CD4-positive, alpha-beta T cell (primary cell): ENCODE measurements around the gene RNF150. TPM values are rescaled to one million over a fixed set of nuclear protein-coding genes. Genes with fewer than 3 reads are reported as not detected.

Source experiments
- ATAC-seq: fragments of 200-7000 bp; cut with Tn5 transposase; one replicate; pipeline ENCODE4 v1.10.0; 2022; ENCODE audit warnings: mild to moderate bottlenecking; ENCODE audit not compliant: poor library complexity
- CTCF ChIA-PET: fragments of 350-600 bp; sonication (Branson Sonifier 250); formaldehyde crosslinking; loops from one replicate; lab custom pipeline; 2021; ENCODE audit warnings: antibody characterized with exemption, inconsistent platforms; lab: Charles Lee
- POLR2A ChIA-PET: fragments of 350-600 bp; sonication (Branson Sonifier 250); formaldehyde crosslinking; loops from one replicate; lab custom pipeline; 2021; ENCODE audit warnings: antibody characterized with exemption, inconsistent platforms; lab: Charles Lee
- DNase-seq, 14 experiments: peaks; one replicate each; pipeline ENCODE4 v3.0.0-alpha.2; 2013 to 2020; ENCODE audit warnings: mixed read lengths in 2 of 14
- H3K27ac ChIP-seq, 2 donors: one replicate each; pipeline versions ENCODE4 v1.5.1 to v1.7.0; 2013; ENCODE audit warnings: low read length in 2 of 2, low read depth in 1 of 2, mild to moderate bottlenecking in 1 of 2
- H3K27me3 ChIP-seq, 2 experiments: 1 replicate in 1 of 2; 2 replicates in 1 of 2; pipeline versions ENCODE4 v1.6.1 to v1.7.0; 2013; ENCODE audit warnings: low read length in 2 of 2, control low read depth in 1 of 2, mild to moderate bottlenecking in 1 of 2, moderate library complexity in 1 of 2; ENCODE audit not compliant: insufficient read depth in 2 of 2, control insufficient read depth in 1 of 2
- H3K36me3 ChIP-seq: one replicate; pipeline ENCODE4 v1.6.1; 2013; ENCODE audit warnings: low read length, control low read depth; ENCODE audit not compliant: insufficient read depth
- H3K4me1 ChIP-seq: one replicate; pipeline ENCODE4 v1.6.1; 2013; ENCODE audit warnings: low read length, control low read depth; ENCODE audit not compliant: insufficient read depth
- H3K4me3 ChIP-seq: one replicate; pipeline ENCODE4 v1.5.1; 2013; ENCODE audit warnings: mild to moderate bottlenecking, low read length, moderate library complexity
- H3K9me3 ChIP-seq, 2 experiments: 1 replicate in 1 of 2; 2 replicates in 1 of 2; pipeline versions ENCODE4 v1.6.1 to v1.7.0; 2013; ENCODE audit warnings: low read length in 2 of 2, mild to moderate bottlenecking in 2 of 2, control low read depth in 1 of 2, moderate library complexity in 1 of 2; ENCODE audit not compliant: control insufficient read depth in 1 of 2, insufficient read depth in 1 of 2
- H3K27ac Mint-ChIP-seq: one replicate; pipeline ENCODE4 v1.8.0; 2020; ENCODE audit warnings: mixed read lengths
- H3K27me3 Mint-ChIP-seq: one replicate; pipeline ENCODE4 v1.8.0; 2021; ENCODE audit warnings: mixed read lengths
- H3K36me3 Mint-ChIP-seq: one replicate; pipeline ENCODE4 v1.8.0; 2021; ENCODE audit warnings: low read depth, mixed read lengths
- H3K4me1 Mint-ChIP-seq: one replicate; pipeline ENCODE4 v1.8.0; 2021; ENCODE audit warnings: low read depth, mixed read lengths
- H3K4me3 Mint-ChIP-seq: one replicate; pipeline ENCODE4 v1.8.0; 2020; ENCODE audit warnings: mild to moderate bottlenecking, mixed read lengths
- H3K9me3 Mint-ChIP-seq: one replicate; pipeline ENCODE4 v1.8.0; 2020; ENCODE audit warnings: mixed read lengths
- intact Hi-C, 2 experiments: fragments of 100-400 bp; cut with DNase I in 1 of 2; cut with micrococcal nuclease in 1 of 2; formaldehyde crosslinking; loops; one replicate each; pipeline versions ENCODE4 v1.15.1 to v1.9.0; 2023 to 2025; cut with DNase I, micrococcal nuclease
- total RNA-seq, 174 experiments: library from RNA in 2 of 174; stranded (reverse) in 2 of 174; gene quantifications; one replicate each; pipeline ENCODE4 v1.2.3 and lab custom pipeline; 2021 to 2026
- TF ChIP-seq, protein P1 (sequence below): fragments of 200-600 bp; IDR thresholded peaks from one replicate; pipeline ENCODE4 v1.8.0; 2022; ENCODE audit warnings: antibody characterized with exemption, mild to moderate bottlenecking

RNF150 gene
- total RNA-seq, 2 experiments from 2014 or later: not detected

DNA sequence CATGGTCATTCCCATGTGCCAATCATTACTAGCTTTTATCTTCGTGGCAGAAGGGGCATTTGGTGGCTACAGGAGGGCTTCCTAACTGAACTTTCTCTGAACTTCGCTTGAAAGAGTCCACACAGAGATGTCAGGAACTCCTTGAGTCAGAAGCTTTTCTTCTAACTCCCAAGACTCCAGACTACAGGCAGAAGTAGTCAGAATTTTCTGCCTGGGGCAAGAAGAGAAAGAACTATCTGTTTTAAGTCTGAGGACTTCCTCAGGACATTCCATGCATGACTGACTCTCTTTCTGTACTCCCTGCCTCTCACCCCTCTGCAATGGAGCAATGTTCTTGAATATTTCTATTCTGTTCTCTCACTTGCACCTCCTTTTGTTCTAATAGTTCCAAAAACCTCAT is 206.6 kb downstream of the RNF150 start:
- TF ChIP-seq, protein P1, sequence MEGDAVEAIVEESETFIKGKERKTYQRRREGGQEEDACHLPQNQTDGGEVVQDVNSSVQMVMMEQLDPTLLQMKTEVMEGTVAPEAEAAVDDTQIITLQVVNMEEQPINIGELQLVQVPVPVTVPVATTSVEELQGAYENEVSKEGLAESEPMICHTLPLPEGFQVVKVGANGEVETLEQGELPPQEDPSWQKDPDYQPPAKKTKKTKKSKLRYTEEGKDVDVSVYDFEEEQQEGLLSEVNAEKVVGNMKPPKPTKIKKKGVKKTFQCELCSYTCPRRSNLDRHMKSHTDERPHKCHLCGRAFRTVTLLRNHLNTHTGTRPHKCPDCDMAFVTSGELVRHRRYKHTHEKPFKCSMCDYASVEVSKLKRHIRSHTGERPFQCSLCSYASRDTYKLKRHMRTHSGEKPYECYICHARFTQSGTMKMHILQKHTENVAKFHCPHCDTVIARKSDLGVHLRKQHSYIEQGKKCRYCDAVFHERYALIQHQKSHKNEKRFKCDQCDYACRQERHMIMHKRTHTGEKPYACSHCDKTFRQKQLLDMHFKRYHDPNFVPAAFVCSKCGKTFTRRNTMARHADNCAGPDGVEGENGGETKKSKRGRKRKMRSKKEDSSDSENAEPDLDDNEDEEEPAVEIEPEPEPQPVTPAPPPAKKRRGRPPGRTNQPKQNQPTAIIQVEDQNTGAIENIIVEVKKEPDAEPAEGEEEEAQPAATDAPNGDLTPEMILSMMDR: no peak
- ATAC-seq (no peak), DNase-seq (no peak)
- Mint-ChIP-seq H3K27ac (no peak overlapping the region), H3K4me1 (no peaks in the 10 kb centered on the region), H3K9me3 (no peaks in the 10 kb centered on the region), H3K27me3 (peaks cover 6% of the 10 kb centered on the region), H3K4me3 (no peak overlapping the region), H3K36me3 (no peaks in the 10 kb centered on the region)
- ChIA-PET CTCF (no interaction called here), POLR2A (no interaction called here)
- Histone ChIP-seq H3K9me3 (peaks cover 0 to 3% of the 10 kb centered on the region in 2 experiments), H3K36me3 (no peaks in the 10 kb centered on the region), H3K27me3 (peaks cover 0 to 4% of the 10 kb centered on the region in 2 experiments), H3K4me1 (no peaks in the 10 kb centered on the region), H3K4me3 (no peak overlapping the region), H3K27ac (no peak overlapping the region)
- intact Hi-C loops: no loop called here

DNA sequence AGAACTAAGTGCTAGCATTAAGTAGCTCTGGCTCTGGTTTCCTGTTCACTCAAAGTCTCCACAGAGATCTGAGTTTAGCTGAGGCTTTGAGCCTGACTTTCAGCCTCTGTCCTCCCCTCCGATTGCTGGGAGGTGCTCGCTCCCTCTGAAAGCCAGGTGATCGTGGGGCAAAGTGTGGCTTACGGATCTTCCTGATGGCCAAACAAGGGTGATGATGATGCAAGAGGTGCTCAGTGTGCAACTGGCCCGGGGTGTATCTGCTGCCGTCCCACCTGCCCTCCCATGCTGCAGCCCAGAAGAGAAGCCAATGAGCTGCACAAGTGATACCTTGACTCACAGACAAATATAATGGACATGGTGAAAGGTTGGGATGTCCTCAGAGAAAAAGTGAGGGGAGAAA is 207.9 kb downstream of the RNF150 start:
- TF ChIP-seq, protein P1: no peak
- no peak overlapping the region for H3K4me3 ChIP-seq
- H3K9me3 ChIP-seq: peaks cover 0 to 3% of the 10 kb centered on the region in 2 experiments
- Mint-ChIP-seq H3K4me1 (no peaks in the 10 kb centered on the region), H3K27ac (no peak overlapping the region), H3K4me3 (no peak overlapping the region), H3K9me3 (no peaks in the 10 kb centered on the region), H3K27me3 (peaks cover 2% of the 10 kb centered on the region), H3K36me3 (no peaks in the 10 kb centered on the region)
- H3K4me1 ChIP-seq: no peaks in the 10 kb centered on the region
- POLR2A ChIA-PET: no interaction called here
- no peaks in the 10 kb centered on the region for H3K36me3 ChIP-seq
- intact Hi-C loops: no loop called here
- ATAC-seq (no peak), DNase-seq (no peak)
- CTCF ChIA-PET: no interaction called here
- no peak overlapping the region for H3K27ac ChIP-seq
- peaks cover 0 to under 1% of the 10 kb centered on the region in 2 experiments for H3K27me3 ChIP-seq

DNA sequence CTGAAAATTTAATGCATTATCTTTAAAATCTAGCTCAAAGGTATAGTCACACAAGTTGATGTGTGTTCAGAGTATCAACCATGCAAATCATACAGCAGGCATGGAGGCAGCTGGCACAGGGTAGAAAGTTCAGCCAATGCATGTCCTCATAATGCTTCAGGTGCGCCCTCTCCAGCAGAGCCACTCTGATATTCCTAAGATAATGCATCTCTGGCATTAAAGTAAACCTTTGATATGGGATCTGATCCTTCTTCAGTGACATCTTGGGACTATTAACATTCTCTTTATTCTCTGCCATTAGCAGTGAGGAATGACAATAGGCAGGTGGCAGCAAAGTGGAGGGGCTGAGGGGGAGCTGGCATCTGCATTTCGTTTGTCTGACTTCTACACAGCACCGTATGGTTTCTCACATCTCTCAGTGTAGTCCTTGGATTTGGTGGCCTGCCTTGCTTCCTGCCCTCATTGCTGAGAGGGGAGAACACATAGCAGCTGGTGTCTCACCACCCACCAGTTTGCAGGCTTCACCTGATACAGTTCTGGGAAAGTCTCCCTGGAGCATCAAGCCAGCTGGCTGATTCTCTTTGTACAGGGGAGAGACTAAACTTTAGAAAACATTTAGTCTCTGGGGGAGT is 208.4 kb downstream of the RNF150 start:
- Mint-ChIP-seq H3K9me3 (no peaks in the 10 kb centered on the region), H3K4me3 (no peak overlapping the region), H3K27ac (no peak overlapping the region), H3K27me3 (no peaks in the 10 kb centered on the region), H3K4me1 (no peaks in the 10 kb centered on the region), H3K36me3 (no peaks in the 10 kb centered on the region)
- no peaks in the 10 kb centered on the region for H3K4me1 ChIP-seq
- no peak for DNase-seq
- no peaks in the 10 kb centered on the region for H3K27me3 ChIP-seq
- H3K36me3 ChIP-seq: no peaks in the 10 kb centered on the region
- H3K4me3 ChIP-seq: no peak overlapping the region
- ATAC-seq: no peak
- CTCF ChIA-PET: no interaction called here
- TF ChIP-seq, protein P1: no peak
- no peak overlapping the region for H3K27ac ChIP-seq
- intact Hi-C loops: no loop called here
- POLR2A ChIA-PET: no interaction called here
- peaks cover 0 to 3% of the 10 kb centered on the region in 2 experiments for H3K9me3 ChIP-seq
